Colonic mucosa (tissue), 4 donors: ENCODE data around the gene NTHL1. TPM values are rescaled to one million over a fixed set of nuclear protein-coding genes. Genes with fewer than 3 reads are reported as not detected.
A peak's percentile ranks its signal among the peaks of the same experiment; 100 is the strongest.

ENCODE experiments used
- DNase-seq: peaks from one replicate; pipeline ENCODE4 v3.0.0-alpha.2; 2020
- H3K27ac ChIP-seq: fragments of 200-600 bp; one replicate; pipeline ENCODE4 v1.8.0; 2021
- H3K27me3 ChIP-seq: fragments of 200-600 bp; one replicate; pipeline ENCODE4 v1.8.0; 2021
- H3K36me3 ChIP-seq: fragments of 200-600 bp; one replicate; pipeline ENCODE4 v1.8.0; 2021
- H3K4me1 ChIP-seq: fragments of 200-600 bp; one replicate; pipeline ENCODE4 v1.8.0; 2021; ENCODE audit warnings: mild to moderate bottlenecking
- H3K4me3 ChIP-seq: fragments of 200-600 bp; one replicate; pipeline ENCODE4 v1.8.0; 2021
- H3K9ac ChIP-seq, 2 donors: one replicate each; pipeline ENCODE4 v1.7.0; 2013; ENCODE audit warnings: control low read depth in 2 of 2, low read depth in 2 of 2, low read length in 2 of 2
- H3K9me3 ChIP-seq: fragments of 200-600 bp; one replicate; pipeline ENCODE4 v1.8.0; 2021
- intact Hi-C: fragments of 100-400 bp; cut with DNase I; formaldehyde crosslinking; loops from one replicate; pipeline ENCODE4 v1.14.1; 2022
- total RNA-seq, 2 donors: library from RNA; stranded (reverse); fragmentation: NEBNext Ultra II Directional in 1 of 2; extraction: Animal tissue kit (Norgen Biotek cat#: 25700) in 1 of 2; gene quantifications; one replicate each; pipeline ENCODE4 v1.2.1, GENCODE V29; 2021
- TF ChIP-seq, protein P1 (sequence below): fragments of 200-600 bp; IDR thresholded peaks from one replicate; pipeline ENCODE4 v1.8.0; 2022; ENCODE audit warnings: antibody characterized with exemption, mild to moderate bottlenecking
- donor health status: healthy.
- donor health status: DM: no; HTN: no; CAD: no.
- donor health status: DM: no; HTN: no; CAD: no.

NTHL1 gene
- total RNA-seq, 2 donors from 2014 or later: 30.1 to 96.8 TPM

- Histone ChIP-seq H3K36me3 (no peaks in the 10 kb centered on the region), H3K4me1 (peaks cover 59% of the 10 kb centered on the region)
- intact Hi-C loops: no loop called here
These were observed 7.4 kb downstream of the NTHL1 start for GRCh38 chr16:2040041-2040786.

DNA sequence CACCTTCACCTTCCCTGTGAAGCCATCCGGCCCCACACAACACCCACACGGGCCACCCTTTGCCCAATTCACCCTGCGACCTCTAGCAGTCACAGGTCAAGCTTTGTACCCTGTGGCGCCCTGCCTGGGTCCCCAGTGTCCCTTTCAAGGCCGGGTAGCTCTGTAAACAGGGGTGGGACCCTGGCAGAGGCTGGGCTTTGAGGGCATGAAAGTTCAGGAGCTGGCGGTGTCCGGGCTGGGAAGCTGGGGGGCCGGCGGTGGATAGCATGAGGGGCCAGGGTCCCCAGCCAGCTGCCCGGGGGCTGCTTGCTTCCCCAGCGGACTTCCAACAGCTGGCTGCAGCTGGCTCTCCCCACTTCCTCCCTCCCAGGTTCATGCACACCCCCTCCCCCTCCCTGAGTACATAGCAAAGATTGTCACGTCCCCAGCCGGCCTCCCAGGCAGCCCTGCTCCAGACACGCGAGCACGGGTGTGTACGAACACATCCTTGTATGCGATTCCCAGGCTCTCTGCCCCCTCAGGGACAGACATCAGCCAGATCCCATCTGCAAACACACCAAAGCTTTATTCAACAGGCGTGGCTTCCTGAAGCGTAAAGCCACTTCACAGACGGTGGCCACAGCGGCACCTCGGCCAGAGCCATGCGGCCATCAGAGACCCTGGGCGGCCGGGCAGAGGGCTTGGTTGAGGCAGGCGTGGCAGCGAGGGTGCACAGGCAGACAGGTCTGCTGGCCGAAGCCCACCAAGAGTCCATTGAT, 8.2 kb downstream of the NTHL1 start:
- TF ChIP-seq, protein P1, sequence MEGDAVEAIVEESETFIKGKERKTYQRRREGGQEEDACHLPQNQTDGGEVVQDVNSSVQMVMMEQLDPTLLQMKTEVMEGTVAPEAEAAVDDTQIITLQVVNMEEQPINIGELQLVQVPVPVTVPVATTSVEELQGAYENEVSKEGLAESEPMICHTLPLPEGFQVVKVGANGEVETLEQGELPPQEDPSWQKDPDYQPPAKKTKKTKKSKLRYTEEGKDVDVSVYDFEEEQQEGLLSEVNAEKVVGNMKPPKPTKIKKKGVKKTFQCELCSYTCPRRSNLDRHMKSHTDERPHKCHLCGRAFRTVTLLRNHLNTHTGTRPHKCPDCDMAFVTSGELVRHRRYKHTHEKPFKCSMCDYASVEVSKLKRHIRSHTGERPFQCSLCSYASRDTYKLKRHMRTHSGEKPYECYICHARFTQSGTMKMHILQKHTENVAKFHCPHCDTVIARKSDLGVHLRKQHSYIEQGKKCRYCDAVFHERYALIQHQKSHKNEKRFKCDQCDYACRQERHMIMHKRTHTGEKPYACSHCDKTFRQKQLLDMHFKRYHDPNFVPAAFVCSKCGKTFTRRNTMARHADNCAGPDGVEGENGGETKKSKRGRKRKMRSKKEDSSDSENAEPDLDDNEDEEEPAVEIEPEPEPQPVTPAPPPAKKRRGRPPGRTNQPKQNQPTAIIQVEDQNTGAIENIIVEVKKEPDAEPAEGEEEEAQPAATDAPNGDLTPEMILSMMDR: no peak
- peak overlapping the region; percentile 30 to 52 for H3K9ac ChIP-seq
- no peak overlapping the region for H3K4me3 ChIP-seq
- no peaks in the 10 kb centered on the region for H3K36me3 ChIP-seq
- H3K9me3 ChIP-seq: no peaks in the 10 kb centered on the region
- DNase-seq: peak; percentile 79
- H3K4me1 ChIP-seq: peaks cover 57% of the 10 kb centered on the region
- H3K27me3 ChIP-seq: no peaks in the 10 kb centered on the region
- intact Hi-C loops: no loop called here
- peak overlapping the region; percentile 85 for H3K27ac ChIP-seq

More at GRCh38 chr16:2040041-2040786, 7.4 kb downstream of the NTHL1 start:
- TF ChIP-seq, protein P1: no peak
- peak overlapping the region; percentile 85 for H3K27ac ChIP-seq
- peak overlapping the region; percentile 52 for H3K9ac ChIP-seq
- H3K27me3 ChIP-seq: no peaks in the 10 kb centered on the region
- H3K4me3 ChIP-seq: no peak overlapping the region
- H3K9me3 ChIP-seq: no peaks in the 10 kb centered on the region
- peak; percentile 32 for DNase-seq

- intact Hi-C loops: no loop called here
- Histone ChIP-seq H3K36me3 (no peaks in the 10 kb centered on the region), H3K27ac (peak overlapping the region; percentile 85), H3K4me1 (peaks cover 48% of the 10 kb centered on the region), H3K4me3 (no peak overlapping the region), H3K9ac (peak overlapping the region; percentile 30 to 52), H3K27me3 (no peaks in the 10 kb centered on the region), H3K9me3 (no peaks in the 10 kb centered on the region)
- TF ChIP-seq, protein P1: no peak
- peak; percentile 49 for DNase-seq
These were observed 9.0 kb downstream of the NTHL1 start for GRCh38 chr16:2038382-2039231.

- Histone ChIP-seq H3K36me3 (no peaks in the 10 kb centered on the region), H3K4me3 (no peak overlapping the region), H3K4me1 (peaks cover 46% of the 10 kb centered on the region), H3K27me3 (no peaks in the 10 kb centered on the region), H3K9me3 (no peaks in the 10 kb centered on the region), H3K27ac (peak overlapping the region; percentile 85), H3K9ac (peak overlapping the region; percentile 44 to 55)
- TF ChIP-seq, protein P1: no peak
- intact Hi-C loops: no loop called here
- DNase-seq: no peak
These were observed 9.8 kb downstream of the NTHL1 start for GRCh38 chr16:2037647-2038381.
